HG02798 (cell line): ENCODE data around the gene MRO.
"Not testable (repeated sequence)": the region's sequence is repeated elsewhere in the genome, so short reads cannot be mapped to it uniquely, and the experiment has no call there.

Experiments
- ATAC-seq: cut with Tn5 transposase; IDR thresholded peaks from one replicate; pipeline ENCODE4 v1.9.1; 2021; ENCODE audit warnings: mild to moderate bottlenecking; ENCODE audit not compliant: unreplicated experiment, poor library complexity

Gene MRO

GRCh38 chr18:50793641-50794565 is 25.9 kb downstream of the MRO start:
- ATAC-seq = no peak

- no peak for ATAC-seq
These were observed 26.9 kb downstream of the MRO start for GRCh38 chr18:50792885-50793284.

GRCh38 chr18:50791599-50792438 is 28.0 kb downstream of the MRO start:
- ATAC-seq = no peak

GRCh38 chr18:50790948-50791347 is 28.9 kb downstream of the MRO start:
- no peak for ATAC-seq

GRCh38 chr18:50790241-50790640 is 29.6 kb downstream of the MRO start:
- ATAC-seq = no peak

GRCh38 chr18:50788284-50788683 is 31.5 kb downstream of the MRO start:
- no peak for ATAC-seq

- no peak for ATAC-seq
These were observed 33.0 kb downstream of the MRO start for GRCh38 chr18:50786864-50787263.

GRCh38 chr18:50783553-50783952 is 36.3 kb downstream of the MRO start:
- no peak for ATAC-seq

GRCh38 chr18:50779021-50779420 is 40.8 kb downstream of the MRO start:
- ATAC-seq = not testable (repeated sequence)

- ATAC-seq = no peak
These were observed 43.4 kb downstream of the MRO start for GRCh38 chr18:50776383-50776782.

GRCh38 chr18:50775726-50776125 is 44.1 kb downstream of the MRO start:
- ATAC-seq = no peak

- ATAC-seq = no peak
These were observed 44.6 kb downstream of the MRO start for GRCh38 chr18:50775207-50775606.

- ATAC-seq = no peak
These were observed 50.4 kb downstream of the MRO start for GRCh38 chr18:50769463-50769862.

- ATAC-seq = no peak
These were observed 62.5 kb downstream of the MRO start for GRCh38 chr18:50757358-50757757.

- no peak for ATAC-seq
These were observed 65.5 kb downstream of the MRO start for GRCh38 chr18:50754297-50754696.

GRCh38 chr18:50753311-50753710 is 66.5 kb downstream of the MRO start:
- ATAC-seq = no peak

GRCh38 chr18:50751947-50752346 is 67.9 kb downstream of the MRO start:
- ATAC-seq = no peak

GRCh38 chr18:50751490-50751889 is 68.3 kb downstream of the MRO start:
- no peak for ATAC-seq

- no peak for ATAC-seq
These were observed 69.3 kb downstream of the MRO start for GRCh38 chr18:50750546-50750945.

GRCh38 chr18:50749945-50750344 is 69.9 kb downstream of the MRO start:
- ATAC-seq = no peak

- ATAC-seq = no peak
These were observed 70.4 kb downstream of the MRO start for GRCh38 chr18:50749421-50749820.
